ENCODE results near the gene SNUPN.

SNUPN gene

GRCh38 chr15:75650908-75651809 lies 25.6 kb upstream of the SNUPN start:
- H3K9ac ChIP-seq (ENCODE audit: low read length): peak overlapping the region; percentile 5
- H2BK120ac ChIP-seq (ENCODE audit: low read depth, low read length): no peak overlapping the region
- no peak overlapping the region for H3K4me2 ChIP-seq (ENCODE audit: low read length)
- H3K79me1 ChIP-seq (ENCODE audit: low read length): peaks cover 30% of the 10 kb centered on the region
- H3K18ac ChIP-seq (ENCODE audit: low read length): no peak overlapping the region
- peaks cover 14% of the 10 kb centered on the region for H3K4me1 ChIP-seq (ENCODE audit: control insufficient read depth, low read depth, low read length)
- peaks cover 28% of the 10 kb centered on the region for H3K79me2 ChIP-seq (ENCODE audit: control insufficient read depth, insufficient read depth, low read length)
- peak overlapping the region; percentile 22 for H3K56ac ChIP-seq (ENCODE audit: low read length)
- H4K8ac ChIP-seq (ENCODE audit: low read depth, low read length): no peak overlapping the region
- H2BK5ac ChIP-seq (ENCODE audit: low read length): no peak overlapping the region
- H3K27me3 ChIP-seq (ENCODE audit: insufficient read depth, low read length, poor library complexity): no peaks in the 10 kb centered on the region
- no peaks in the 10 kb centered on the region for H3K36me3 ChIP-seq (ENCODE audit: control insufficient read depth, insufficient read depth, low read length)
- no peak overlapping the region for H3K23ac ChIP-seq (ENCODE audit: low read length)
- no peak for DNase-seq
- no peak overlapping the region for H3K4me3 ChIP-seq (ENCODE audit: low read length)
- no peak overlapping the region for H2AK5ac ChIP-seq (ENCODE audit: low read length)
- no CpG with 5 or more reads among the region's 9 CpGs for WGBS (ENCODE audit: extremely low coverage, insufficient coverage, low lambda C conversion rate)
- H4K5ac ChIP-seq (ENCODE audit: low read length): no peak overlapping the region
- no peak overlapping the region for H3K4ac ChIP-seq (ENCODE audit: low read depth, low read length)
- H2BK15ac ChIP-seq (replicated peaks; ENCODE audit: low read depth): no peak overlapping the region
- no peak overlapping the region for H3K27ac ChIP-seq (ENCODE audit: low read depth, low read length)

- H4K5ac ChIP-seq (ENCODE audit: low read length): no peak overlapping the region
- H3K27me3 ChIP-seq (ENCODE audit: insufficient read depth, low read length, poor library complexity): no peaks in the 10 kb centered on the region
- DNase-seq: no peak
- WGBS (ENCODE audit: extremely low coverage, insufficient coverage, low lambda C conversion rate): no CpG with 5 or more reads among the region's 18 CpGs
- no peak overlapping the region for H3K4me2 ChIP-seq (ENCODE audit: low read length)
- H3K23ac ChIP-seq (ENCODE audit: low read length): peak overlapping the region; percentile 29
- H3K36me3 ChIP-seq (ENCODE audit: control insufficient read depth, insufficient read depth, low read length): no peaks in the 10 kb centered on the region
- H3K4me1 ChIP-seq (ENCODE audit: control insufficient read depth, low read depth, low read length): peaks cover 14% of the 10 kb centered on the region
- H3K79me2 ChIP-seq (ENCODE audit: control insufficient read depth, insufficient read depth, low read length): peaks cover 28% of the 10 kb centered on the region
- no peak overlapping the region for H3K18ac ChIP-seq (ENCODE audit: low read length)
- no peak overlapping the region for H3K9ac ChIP-seq (ENCODE audit: low read length)
- no peak overlapping the region for H2BK15ac ChIP-seq (replicated peaks; ENCODE audit: low read depth)
- no peak overlapping the region for H3K4me3 ChIP-seq (ENCODE audit: low read length)
- no peak overlapping the region for H3K27ac ChIP-seq (ENCODE audit: low read depth, low read length)
- no peak overlapping the region for H2AK5ac ChIP-seq (ENCODE audit: low read length)
- no peak overlapping the region for H2BK120ac ChIP-seq (ENCODE audit: low read depth, low read length)
- H4K8ac ChIP-seq (ENCODE audit: low read depth, low read length): no peak overlapping the region
- no peak overlapping the region for H2BK5ac ChIP-seq (ENCODE audit: low read length)
- peaks cover 25% of the 10 kb centered on the region for H3K79me1 ChIP-seq (ENCODE audit: low read length)
- H3K4ac ChIP-seq (ENCODE audit: low read depth, low read length): no peak overlapping the region
- no peak overlapping the region for H3K56ac ChIP-seq (ENCODE audit: low read length)
Measured at GRCh38 chr15:75649848-75650247, 24.3 kb upstream of the SNUPN start.

- no CpG with 5 or more reads among the region's 19 CpGs for WGBS (ENCODE audit: extremely low coverage, insufficient coverage, low lambda C conversion rate)
- Histone ChIP-seq H3K36me3 (ENCODE audit: control insufficient read depth, insufficient read depth, low read length) (no peaks in the 10 kb centered on the region), H3K4me2 (ENCODE audit: low read length) (peak overlapping the region; percentile 49), H2BK120ac (ENCODE audit: low read depth, low read length) (no peak overlapping the region), H3K56ac (ENCODE audit: low read length) (peak overlapping the region; percentile 98), H2BK15ac (replicated peaks; ENCODE audit: low read depth) (no peak overlapping the region), H3K9ac (ENCODE audit: low read length) (peak overlapping the region; percentile 96), H4K5ac (ENCODE audit: low read length) (no peak overlapping the region), H3K4me1 (ENCODE audit: control insufficient read depth, low read depth, low read length) (peaks cover 14% of the 10 kb centered on the region), H3K23ac (ENCODE audit: low read length) (no peak overlapping the region), H3K27ac (ENCODE audit: low read depth, low read length) (no peak overlapping the region), H2BK5ac (ENCODE audit: low read length) (no peak overlapping the region), H3K79me1 (ENCODE audit: low read length) (peaks cover 25% of the 10 kb centered on the region), H3K18ac (ENCODE audit: low read length) (no peak overlapping the region), H3K4ac (ENCODE audit: low read depth, low read length) (no peak overlapping the region), H3K27me3 (ENCODE audit: insufficient read depth, low read length, poor library complexity) (no peaks in the 10 kb centered on the region), H4K8ac (ENCODE audit: low read depth, low read length) (no peak overlapping the region), H3K79me2 (ENCODE audit: control insufficient read depth, insufficient read depth, low read length) (peaks cover 26% of the 10 kb centered on the region), H3K4me3 (ENCODE audit: low read length) (no peak overlapping the region), H2AK5ac (ENCODE audit: low read length) (no peak overlapping the region)
- no peak for DNase-seq
Measured at GRCh38 chr15:75649045-75649761, 23.7 kb upstream of the SNUPN start.

GRCh38 chr15:75648156-75649000 lies 22.9 kb upstream of the SNUPN start:
- H3K9ac ChIP-seq (ENCODE audit: low read length): peak overlapping the region; percentile 96
- no CpG with 5 or more reads among the region's 34 CpGs for WGBS (ENCODE audit: extremely low coverage, insufficient coverage, low lambda C conversion rate)
- H3K4me2 ChIP-seq (ENCODE audit: low read length): peak overlapping the region; percentile 49
- H3K4me1 ChIP-seq (ENCODE audit: control insufficient read depth, low read depth, low read length): peaks cover 14% of the 10 kb centered on the region
- no peak overlapping the region for H4K8ac ChIP-seq (ENCODE audit: low read depth, low read length)
- no peak overlapping the region for H2BK15ac ChIP-seq (replicated peaks; ENCODE audit: low read depth)
- peak overlapping the region; percentile 82 for H3K18ac ChIP-seq (ENCODE audit: low read length)
- peak overlapping the region; percentile 98 for H3K56ac ChIP-seq (ENCODE audit: low read length)
- H3K27me3 ChIP-seq (ENCODE audit: insufficient read depth, low read length, poor library complexity): no peaks in the 10 kb centered on the region
- peaks cover 22% of the 10 kb centered on the region for H3K79me1 ChIP-seq (ENCODE audit: low read length)
- H2BK5ac ChIP-seq (ENCODE audit: low read length): peak overlapping the region; percentile 59
- H3K36me3 ChIP-seq (ENCODE audit: control insufficient read depth, insufficient read depth, low read length): no peaks in the 10 kb centered on the region
- no peak overlapping the region for H2AK5ac ChIP-seq (ENCODE audit: low read length)
- H3K23ac ChIP-seq (ENCODE audit: low read length): peak overlapping the region; percentile 75
- H3K79me2 ChIP-seq (ENCODE audit: control insufficient read depth, insufficient read depth, low read length): peaks cover 24% of the 10 kb centered on the region
- peak overlapping the region; percentile 82 for H3K27ac ChIP-seq (ENCODE audit: low read depth, low read length)
- no peak overlapping the region for H2BK120ac ChIP-seq (ENCODE audit: low read depth, low read length)
- DNase-seq: peak; percentile 82
- H3K4ac ChIP-seq (ENCODE audit: low read depth, low read length): peak overlapping the region; percentile 8
- peak overlapping the region; percentile 93 for H3K4me3 ChIP-seq (ENCODE audit: low read length)
- H4K5ac ChIP-seq (ENCODE audit: low read length): no peak overlapping the region

- DNase-seq: peak; percentile 95
- peak within 1 kb of the TSS; percentile 98 for H3K56ac ChIP-seq (ENCODE audit: low read length)
- H3K4me1 ChIP-seq (ENCODE audit: control insufficient read depth, low read depth, low read length): peaks cover 14% of the 10 kb centered on the region
- H3K4ac ChIP-seq (ENCODE audit: low read depth, low read length): peak within 1 kb of the TSS; percentile 8
- peaks cover 17% of the 10 kb centered on the region for H3K79me1 ChIP-seq (ENCODE audit: low read length)
- peak within 1 kb of the TSS; percentile 80 for H3K23ac ChIP-seq (ENCODE audit: low read length)
- WGBS (ENCODE audit: extremely low coverage, insufficient coverage, low lambda C conversion rate): no CpG with 5 or more reads among the region's 76 CpGs
- H3K27ac ChIP-seq (ENCODE audit: low read depth, low read length): peak within 1 kb of the TSS; percentile 89
- no peaks in the 10 kb centered on the region for H3K27me3 ChIP-seq (ENCODE audit: insufficient read depth, low read length, poor library complexity)
- peak within 1 kb of the TSS; percentile 67 for H3K4me2 ChIP-seq (ENCODE audit: low read length)
- H3K79me2 ChIP-seq (ENCODE audit: control insufficient read depth, insufficient read depth, low read length): peaks cover 22% of the 10 kb centered on the region
- H3K4me3 ChIP-seq (ENCODE audit: low read length): peak within 1 kb of the TSS; percentile 93
- H3K18ac ChIP-seq (ENCODE audit: low read length): peak within 1 kb of the TSS; percentile 82
- peak within 1 kb of the TSS; percentile 59 for H2BK5ac ChIP-seq (ENCODE audit: low read length)
- no peak within 1 kb of the TSS for H2BK15ac ChIP-seq (replicated peaks; ENCODE audit: low read depth)
- H4K8ac ChIP-seq (ENCODE audit: low read depth, low read length): no peak within 1 kb of the TSS
- no peak within 1 kb of the TSS for H4K5ac ChIP-seq (ENCODE audit: low read length)
- no peak within 1 kb of the TSS for H2AK5ac ChIP-seq (ENCODE audit: low read length)
- no peak within 1 kb of the TSS for H2BK120ac ChIP-seq (ENCODE audit: low read depth, low read length)
- H3K9ac ChIP-seq (ENCODE audit: low read length): peak within 1 kb of the TSS; percentile 96
- no peaks in the 10 kb centered on the region for H3K36me3 ChIP-seq (ENCODE audit: control insufficient read depth, insufficient read depth, low read length)
Measured at GRCh38 chr15:75647370-75648155, 22.0 kb upstream of the SNUPN start, which contains the start of gene SNX33. TSS of gene SNX33 (plus strand) at chr15:75647912. CDS start at chr15:75649103, 1,191 bp downstream.
